Breast epithelium (tissue), 4 donors: ENCODE data around the gene CCDC88C. TPM values are rescaled to one million over a fixed set of nuclear protein-coding genes. Genes with fewer than 3 reads are reported as not detected.

Source experiments
- DNase-seq, 2 donors: peaks; one replicate each; pipeline ENCODE4 v3.0.0-alpha.2; 2019; ENCODE audit warnings: low spot score in 2 of 2
- H3K27ac ChIP-seq, 2 donors: fragments of 200-600 bp; sonication (generic) in 1 of 2; one replicate each; pipeline ENCODE4 v1.5.1; 2016 to 2019; ENCODE audit warnings: mild to moderate bottlenecking in 1 of 2
- H3K27me3 ChIP-seq, 2 donors: fragments of 200-600 bp; sonication (generic) in 1 of 2; one replicate each; pipeline versions ENCODE4 v1.5.1 to v1.6.0; 2017 to 2019; ENCODE audit warnings: control low read depth in 1 of 2, mild to moderate bottlenecking in 1 of 2
- H3K36me3 ChIP-seq: fragments of 200-600 bp; one replicate; pipeline ENCODE4 v1.5.1; 2019
- H3K4me1 ChIP-seq, 2 donors: fragments of 200-600 bp; sonication (generic); one replicate each; pipeline ENCODE4 v1.5.1; 2016 to 2019; ENCODE audit warnings: control low read depth in 1 of 2
- H3K4me3 ChIP-seq, 3 donors: fragments of 200-600 bp; sonication (generic); 1 replicate in 2 of 3; 2 replicates in 1 of 3; pipeline ENCODE4 v1.5.1; 2016 to 2019; ENCODE audit warnings: mild to moderate bottlenecking in 3 of 3, moderate library complexity in 2 of 3
- H3K9me3 ChIP-seq, 2 donors: fragments of 200-600 bp; sonication (generic) in 1 of 2; one replicate each; pipeline ENCODE4 v1.5.1; 2016 to 2019; ENCODE audit warnings: control low read depth in 1 of 2
- POLR2A ChIP-seq: fragments of 450-650 bp; IDR thresholded peaks from one replicate; pipeline ENCODE4 v1.6.1; 2016; ENCODE audit warnings: antibody characterized with exemption, mild to moderate bottlenecking, moderate library complexity
- POLR2AphosphoS5 ChIP-seq, 3 donors: sonication (generic); formaldehyde crosslinking; IDR thresholded peaks; one replicate each; pipeline ENCODE4 v1.6.1; 2017; ENCODE audit warnings: antibody characterized with exemption in 3 of 3
- intact Hi-C: fragments of 100-400 bp; cut with DNase I; formaldehyde crosslinking; loops from one replicate; pipeline ENCODE4 v1.15.1; 2023; ENCODE audit warnings: low total_unique reads
- total RNA-seq, 3 donors: library from RNA; depleted of rRNA; stranded (reverse); fragments of >200 nt; gene quantifications; one replicate each; pipeline ENCODE4 v1.1.0, GENCODE V29; 2016
- TF ChIP-seq, protein P1 (sequence below), 3 donors: fragments of 450-650 bp; IDR thresholded peaks; one replicate each; pipeline ENCODE4 v1.5.1; 2016 to 2017; ENCODE audit warnings: antibody characterized with exemption in 3 of 3, mild to moderate bottlenecking in 3 of 3, moderate library complexity in 3 of 3

The CCDC88C gene
- total RNA-seq, 3 donors from 2014 or later = 5.8 to 25.9 (median 19.3) TPM

DNA sequence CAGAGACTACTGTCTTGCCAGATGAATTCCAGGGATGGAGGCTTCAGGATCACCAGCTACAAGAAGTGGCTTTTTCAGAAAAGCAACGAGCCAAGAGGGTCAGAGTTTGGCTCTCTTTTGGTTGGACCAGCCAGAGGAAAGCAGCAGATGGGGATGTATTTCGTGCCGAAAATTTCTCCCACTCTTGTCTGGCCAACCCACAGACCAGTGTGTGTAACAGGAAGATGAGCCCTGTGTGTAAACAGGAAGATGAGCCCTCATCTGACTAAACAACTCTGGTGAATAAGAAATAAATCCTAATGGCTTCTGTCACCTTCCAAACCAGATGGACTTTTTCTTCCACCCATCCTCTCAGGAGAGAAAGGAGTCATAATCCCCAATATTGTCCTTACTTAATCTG lies 186.2 kb downstream of the CCDC88C start:
- H3K36me3 ChIP-seq = no peaks in the 10 kb centered on the region
- peaks cover 0 to 30% of the 10 kb centered on the region in 2 donors for H3K9me3 ChIP-seq
- no peaks in the 10 kb centered on the region for H3K4me1 ChIP-seq
- H3K4me3 ChIP-seq = no peak overlapping the region
- no peak for DNase-seq
- TF ChIP-seq POLR2AphosphoS5 (IDR thresholded peaks at IDR 0.05) (no peak), POLR2A (no peak)
- TF ChIP-seq, protein P1, sequence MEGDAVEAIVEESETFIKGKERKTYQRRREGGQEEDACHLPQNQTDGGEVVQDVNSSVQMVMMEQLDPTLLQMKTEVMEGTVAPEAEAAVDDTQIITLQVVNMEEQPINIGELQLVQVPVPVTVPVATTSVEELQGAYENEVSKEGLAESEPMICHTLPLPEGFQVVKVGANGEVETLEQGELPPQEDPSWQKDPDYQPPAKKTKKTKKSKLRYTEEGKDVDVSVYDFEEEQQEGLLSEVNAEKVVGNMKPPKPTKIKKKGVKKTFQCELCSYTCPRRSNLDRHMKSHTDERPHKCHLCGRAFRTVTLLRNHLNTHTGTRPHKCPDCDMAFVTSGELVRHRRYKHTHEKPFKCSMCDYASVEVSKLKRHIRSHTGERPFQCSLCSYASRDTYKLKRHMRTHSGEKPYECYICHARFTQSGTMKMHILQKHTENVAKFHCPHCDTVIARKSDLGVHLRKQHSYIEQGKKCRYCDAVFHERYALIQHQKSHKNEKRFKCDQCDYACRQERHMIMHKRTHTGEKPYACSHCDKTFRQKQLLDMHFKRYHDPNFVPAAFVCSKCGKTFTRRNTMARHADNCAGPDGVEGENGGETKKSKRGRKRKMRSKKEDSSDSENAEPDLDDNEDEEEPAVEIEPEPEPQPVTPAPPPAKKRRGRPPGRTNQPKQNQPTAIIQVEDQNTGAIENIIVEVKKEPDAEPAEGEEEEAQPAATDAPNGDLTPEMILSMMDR (IDR thresholded peaks at IDR 0.05) = no peak
- no peaks in the 10 kb centered on the region for H3K27me3 ChIP-seq
- intact Hi-C loops = no loop called here
- no peak overlapping the region for H3K27ac ChIP-seq

GRCh38 chr14:91230397-91231035 lies 187.1 kb downstream of the CCDC88C start:
- Histone ChIP-seq H3K4me3 (no peak overlapping the region), H3K4me1 (no peaks in the 10 kb centered on the region), H3K27ac (no peak overlapping the region), H3K9me3 (peaks cover 0 to 30% of the 10 kb centered on the region in 2 donors), H3K36me3 (no peaks in the 10 kb centered on the region), H3K27me3 (no peaks in the 10 kb centered on the region)
- TF ChIP-seq POLR2A (no peak), POLR2AphosphoS5 (IDR thresholded peaks at IDR 0.05) (no peak)
- TF ChIP-seq, protein P1 (IDR thresholded peaks at IDR 0.05) = no peak
- no peak for DNase-seq
- intact Hi-C loops = no loop called here

- no peak overlapping the region for H3K4me3 ChIP-seq
- H3K4me1 ChIP-seq = no peaks in the 10 kb centered on the region
- intact Hi-C loops = no loop called here
- no peaks in the 10 kb centered on the region for H3K36me3 ChIP-seq
- H3K27ac ChIP-seq = no peak overlapping the region
- TF ChIP-seq POLR2A (no peak), POLR2AphosphoS5 (IDR thresholded peaks at IDR 0.05) (no peak)
- TF ChIP-seq, protein P1 (IDR thresholded peaks at IDR 0.05) = no peak
- H3K9me3 ChIP-seq = peaks cover 0 to 28% of the 10 kb centered on the region in 2 donors
- H3K27me3 ChIP-seq = no peaks in the 10 kb centered on the region
- DNase-seq = no peak
These were observed 187.8 kb downstream of the CCDC88C start for GRCh38 chr14:91229743-91230200.

GRCh38 chr14:91229005-91229382 lies 188.6 kb downstream of the CCDC88C start:
- Histone ChIP-seq H3K27ac (no peak overlapping the region), H3K4me3 (no peak overlapping the region), H3K27me3 (no peaks in the 10 kb centered on the region), H3K36me3 (no peaks in the 10 kb centered on the region), H3K4me1 (no peaks in the 10 kb centered on the region), H3K9me3 (peaks cover 0 to 20% of the 10 kb centered on the region in 2 donors)
- intact Hi-C loops = no loop called here
- DNase-seq = no peak
- no peak for TF ChIP-seq POLR2A
- no peak for TF ChIP-seq POLR2AphosphoS5 (IDR thresholded peaks at IDR 0.05)
- TF ChIP-seq, protein P1 (IDR thresholded peaks at IDR 0.05) = no peak

- TF ChIP-seq, protein P1 (IDR thresholded peaks at IDR 0.05) = no peak
- no peak for TF ChIP-seq POLR2AphosphoS5 (IDR thresholded peaks at IDR 0.05)
- TF ChIP-seq POLR2A = no peak
- intact Hi-C loops = no loop called here
- H3K27ac ChIP-seq = no peak overlapping the region
- no peak overlapping the region for H3K4me3 ChIP-seq
- peaks cover 0 to 14% of the 10 kb centered on the region in 2 donors for H3K9me3 ChIP-seq
- H3K4me1 ChIP-seq = no peaks in the 10 kb centered on the region
- H3K27me3 ChIP-seq = no peaks in the 10 kb centered on the region
- no peak for DNase-seq
- H3K36me3 ChIP-seq = no peaks in the 10 kb centered on the region
These were observed 189.3 kb downstream of the CCDC88C start for GRCh38 chr14:91228112-91229004.
